HG02943 (cell line): ENCODE measurements around the gene OVCA2.

ENCODE experiments used
- ATAC-seq: cut with Tn5 transposase; IDR thresholded peaks from one replicate; pipeline ENCODE4 v1.9.1; 2021; ENCODE audit warnings: mild to moderate bottlenecking, low read depth, moderate library complexity; ENCODE audit not compliant: unreplicated experiment

The OVCA2 gene

DNA sequence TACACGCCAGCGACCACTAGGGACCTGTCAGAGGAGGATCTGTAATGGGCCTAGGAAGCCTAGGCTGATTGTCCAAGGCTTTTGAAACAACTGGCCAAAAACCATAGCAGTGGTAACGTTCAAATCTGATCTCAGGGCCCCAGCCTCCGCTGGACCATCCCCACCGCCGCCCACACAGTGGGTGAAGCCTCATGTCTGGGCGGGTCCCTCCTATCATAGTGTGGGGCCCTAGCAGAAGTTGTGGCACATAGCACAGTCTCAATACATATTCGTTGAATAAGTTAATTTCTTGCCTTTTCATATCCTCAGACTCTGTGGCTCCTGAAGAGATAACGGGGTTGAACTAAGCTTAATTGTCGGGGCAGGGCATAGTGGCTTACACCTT is 11.1 kb upstream of the OVCA2 start:
- ATAC-seq, result no peak

- no peak for ATAC-seq
Observed at GRCh38 chr17:2033153-2033552, 8.7 kb upstream of the OVCA2 start.

- ATAC-seq, result no peak
Observed at GRCh38 chr17:2034157-2034556, 7.7 kb upstream of the OVCA2 start.

DNA sequence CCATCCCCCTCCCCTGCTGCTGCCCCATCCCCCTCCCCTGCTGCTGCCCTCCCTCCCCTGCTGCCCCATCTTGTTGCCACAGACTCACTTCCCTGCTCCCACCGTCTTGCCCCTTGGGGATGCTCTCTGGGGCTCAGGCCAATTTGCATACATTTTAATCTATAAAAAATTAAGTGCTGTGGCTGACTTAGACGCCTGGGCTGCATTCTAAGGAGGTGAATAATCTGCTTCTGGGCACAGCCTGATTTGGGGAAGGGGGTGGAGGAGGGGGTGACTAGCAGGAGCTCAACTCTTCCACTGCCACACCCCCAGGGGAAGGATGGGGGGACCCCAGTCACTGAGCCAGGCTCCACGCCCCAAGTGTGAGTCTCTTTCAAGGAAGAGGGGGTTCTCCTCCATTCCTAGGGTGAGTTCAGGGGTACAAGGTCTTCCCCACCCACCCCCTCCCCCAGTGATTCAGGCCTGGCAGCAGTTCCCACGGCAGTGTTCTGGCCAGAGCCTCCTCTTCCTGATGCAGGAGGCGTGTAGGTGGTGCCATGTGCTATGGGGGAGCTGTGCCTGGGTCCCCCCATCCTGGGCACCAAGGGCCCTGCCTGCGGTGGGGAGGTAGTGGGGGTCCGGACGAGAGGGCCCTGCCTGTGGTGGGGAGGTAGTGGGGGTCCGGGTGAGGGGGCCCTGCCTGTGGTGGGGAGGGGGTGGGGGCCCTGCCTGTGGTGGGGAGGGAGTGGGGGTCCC is 6.8 kb upstream of the OVCA2 start:
- ATAC-seq, result no peak

DNA sequence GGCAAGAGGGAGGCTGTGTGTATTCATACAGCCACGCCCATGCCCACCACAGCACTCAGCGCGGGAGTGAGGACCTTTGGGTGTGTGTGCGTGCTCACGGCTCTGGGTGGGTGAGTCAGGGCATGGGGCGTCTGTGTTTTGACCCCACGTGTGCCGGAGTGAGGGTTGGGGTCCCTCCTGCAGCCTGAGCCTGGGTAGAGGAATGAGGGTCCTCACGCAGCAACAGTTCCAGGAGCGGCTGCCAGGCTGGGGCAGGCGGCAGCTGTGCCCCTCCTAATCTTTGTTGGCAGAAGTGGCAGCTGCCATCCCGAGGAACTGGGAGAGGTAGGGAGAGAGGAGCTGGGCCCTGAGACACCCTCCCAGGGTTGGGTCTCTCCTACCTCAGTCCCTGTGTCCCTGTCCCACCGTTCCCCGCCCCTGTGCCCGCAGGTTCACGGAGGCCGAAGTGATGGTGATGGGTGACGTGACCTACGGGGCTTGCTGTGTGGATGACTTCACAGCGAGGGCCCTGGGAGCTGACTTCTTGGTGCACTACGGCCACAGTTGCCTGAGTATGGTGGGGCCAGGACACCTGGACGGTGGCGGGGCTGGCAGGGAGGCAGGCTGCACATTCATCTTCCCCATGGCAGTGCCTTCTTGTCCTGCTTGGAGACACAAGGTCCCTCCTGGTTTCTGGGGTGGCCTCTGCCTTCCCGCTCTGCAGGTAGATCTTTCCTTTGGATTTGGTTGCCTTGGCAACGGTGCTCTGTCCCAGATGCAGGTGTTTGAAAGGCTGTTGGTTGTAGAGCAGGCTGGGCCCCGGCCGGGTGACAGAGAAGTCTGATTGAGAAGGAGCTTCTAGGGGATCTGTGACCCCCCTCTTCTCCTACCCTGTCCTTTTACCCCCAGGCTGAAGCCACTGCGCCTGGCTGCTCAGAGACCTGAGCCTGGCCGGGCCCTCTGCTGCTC is 6.0 kb upstream of the OVCA2 start:
- ATAC-seq, result no peak

- no peak for ATAC-seq
Observed at GRCh38 chr17:2037155-2037554, 4.7 kb upstream of the OVCA2 start.

DNA sequence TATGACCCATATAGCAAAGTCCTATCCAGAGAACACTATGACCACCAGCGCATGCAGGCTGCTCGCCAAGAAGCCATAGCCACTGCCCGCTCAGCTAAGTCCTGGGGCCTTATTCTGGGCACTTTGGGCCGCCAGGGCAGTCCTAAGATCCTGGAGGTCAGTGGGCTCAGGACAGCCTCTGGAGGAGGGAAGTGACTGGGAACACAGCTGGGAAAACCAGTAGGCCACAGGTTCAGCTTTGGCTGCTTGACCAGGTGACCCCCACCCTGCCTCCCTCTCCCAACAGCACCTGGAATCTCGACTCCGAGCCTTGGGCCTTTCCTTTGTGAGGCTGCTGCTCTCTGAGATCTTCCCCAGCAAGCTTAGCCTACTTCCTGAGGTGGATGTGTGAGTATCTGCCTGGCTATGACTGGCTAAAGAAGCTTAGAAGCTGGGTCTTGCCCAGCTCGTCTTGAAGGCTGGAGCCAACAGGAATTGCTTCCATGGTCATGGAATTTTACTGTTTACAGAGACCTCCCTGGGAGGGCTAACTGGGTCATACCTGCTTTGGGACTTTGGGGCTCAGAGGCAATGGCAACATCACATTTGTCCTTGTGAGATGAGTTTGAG is 1.5 kb upstream of the OVCA2 start:
- ATAC-seq, result no peak

GRCh38 chr17:2040942-2041560 is 771 bp upstream of the OVCA2 start:
- no peak for ATAC-seq

- ATAC-seq, result no peak
Observed at GRCh38 chr17:2042390-2042847, 597 bp downstream of the OVCA2 start.

GRCh38 chr17:2042933-2043332 is 1.1 kb downstream of the OVCA2 start:
- ATAC-seq, result no peak

DNA sequence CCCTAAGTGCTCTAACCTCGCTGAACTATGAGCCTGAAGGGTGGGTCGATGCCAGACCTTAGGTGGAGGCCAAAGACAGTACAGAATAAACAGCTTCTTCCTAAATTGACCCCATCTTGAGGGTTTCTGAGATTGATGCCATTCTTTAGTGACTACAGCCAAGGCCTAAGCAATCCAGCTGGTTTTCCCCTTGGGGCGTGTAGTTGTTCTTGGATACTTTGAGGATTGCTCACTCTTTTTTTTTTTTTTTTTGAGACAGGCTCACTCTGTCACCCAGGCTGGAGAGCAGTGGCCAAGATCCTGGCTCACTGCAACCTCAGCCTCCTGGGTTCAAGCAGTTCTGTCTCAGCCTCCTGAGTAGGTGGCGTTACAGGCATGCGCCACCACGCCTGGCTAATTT is 2.0 kb downstream of the OVCA2 start:
- ATAC-seq, result no peak

- ATAC-seq, result no peak
Observed at GRCh38 chr17:2044263-2044894, 2.6 kb downstream of the OVCA2 start.

DNA sequence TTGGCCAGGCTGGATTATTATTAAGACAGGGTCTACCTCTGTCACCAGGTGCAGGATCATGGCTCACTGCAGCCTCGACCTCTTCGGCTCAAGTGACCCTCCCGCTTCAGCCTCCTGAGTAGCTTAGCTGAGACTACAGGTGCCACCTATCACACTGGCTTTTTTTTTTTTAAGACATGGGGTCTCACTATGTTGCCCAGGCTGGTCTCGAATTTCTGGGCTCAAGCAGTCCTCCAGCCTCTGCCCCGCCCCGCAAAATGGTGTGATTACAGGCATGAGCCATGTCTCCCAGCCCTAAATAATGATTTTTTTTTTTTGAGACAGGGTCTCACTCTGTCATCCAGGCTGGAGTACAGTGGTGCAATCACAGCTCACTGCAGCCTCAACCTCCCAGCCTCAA is 5.8 kb downstream of the OVCA2 start:
- ATAC-seq, result no peak

- ATAC-seq, result no peak
Observed at GRCh38 chr17:2048805-2049204, 7.0 kb downstream of the OVCA2 start.

DNA sequence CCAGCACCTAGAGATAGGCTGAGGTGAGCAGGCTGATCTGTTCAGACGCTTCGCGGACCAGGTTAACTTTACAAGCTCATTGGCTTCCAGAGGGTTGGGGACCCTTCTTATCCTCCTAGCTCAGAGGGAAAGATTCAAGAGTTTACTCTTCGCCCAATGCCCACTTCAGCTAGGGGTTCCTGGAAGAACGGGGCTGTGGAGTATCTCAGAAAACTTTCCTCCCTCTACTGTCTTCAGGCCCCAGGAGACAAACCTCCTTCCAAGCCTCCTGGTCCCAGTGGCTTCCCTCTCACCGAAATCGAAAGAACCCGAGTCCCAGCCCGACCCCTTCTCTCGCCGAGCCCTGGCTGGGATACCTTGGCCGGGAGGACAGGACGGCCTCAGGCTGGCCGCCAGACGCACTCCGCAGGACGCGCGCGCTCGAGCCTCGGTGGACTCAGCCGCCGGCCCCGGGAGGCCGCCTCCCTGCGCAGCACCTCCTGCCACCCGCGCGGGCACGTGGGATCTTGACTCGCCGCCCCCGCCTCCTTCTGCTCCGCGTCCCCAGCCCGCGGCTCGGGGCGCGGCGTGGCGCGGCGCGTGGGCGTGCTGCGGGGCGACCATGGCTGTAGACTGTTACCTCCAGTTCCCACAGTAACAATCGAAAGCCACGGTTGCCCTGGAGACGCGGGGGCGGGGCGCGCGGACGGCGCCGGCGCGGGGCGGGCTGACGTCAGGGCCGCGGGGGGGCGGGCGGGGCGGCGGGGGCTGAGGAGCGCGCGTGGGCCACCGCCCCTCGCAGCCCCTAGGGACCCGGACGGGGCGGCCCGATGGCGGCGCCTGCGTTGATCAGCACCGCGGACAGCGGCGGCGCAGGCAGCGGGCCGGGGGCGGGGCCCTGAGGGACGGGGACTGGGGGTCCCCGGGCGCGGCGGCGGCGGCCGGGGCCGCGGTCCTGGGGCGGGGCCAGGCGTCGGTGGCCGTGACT is 7.8 kb downstream of the OVCA2 start:
- ATAC-seq, result peak; percentile 44

DNA sequence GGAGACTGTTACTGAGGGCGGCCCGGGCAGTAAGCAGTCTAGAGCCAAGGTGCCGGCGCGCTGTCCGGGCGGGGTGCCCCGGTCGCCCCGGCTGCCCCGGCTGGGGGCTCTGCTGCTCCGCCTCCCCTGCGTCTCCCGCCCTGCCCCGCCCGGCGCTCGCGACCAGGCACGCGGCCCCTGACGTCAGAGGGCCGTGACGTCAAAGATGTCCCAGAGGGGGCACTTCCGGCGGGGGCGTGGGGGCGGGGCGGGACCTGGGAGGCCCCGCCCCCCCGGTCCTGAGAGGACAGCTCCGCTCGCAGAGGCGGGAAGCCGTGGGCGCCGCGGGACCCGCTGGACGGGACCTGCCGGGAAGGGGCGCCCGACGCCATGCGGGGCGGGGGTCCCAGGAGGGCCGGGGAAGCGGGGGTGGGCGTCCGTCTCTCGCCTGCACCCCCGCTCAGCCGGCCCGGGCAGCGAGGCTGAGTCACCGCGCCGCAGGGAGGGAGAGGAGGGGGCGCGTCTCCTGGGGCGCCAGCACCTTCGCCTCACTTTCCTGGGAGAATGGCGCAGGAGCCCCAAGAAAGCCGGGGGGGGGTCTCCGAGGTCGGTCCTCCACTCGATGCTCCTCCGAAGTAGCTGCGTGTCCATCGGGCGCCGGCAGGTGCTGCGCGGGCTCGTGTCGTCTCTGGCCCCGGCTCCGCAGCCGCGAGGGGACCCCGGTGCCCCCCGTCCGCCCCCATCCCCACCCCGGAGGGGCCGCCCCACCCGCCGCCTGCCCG is 8.7 kb downstream of the OVCA2 start:
- ATAC-seq, result peak; percentile 16

DNA sequence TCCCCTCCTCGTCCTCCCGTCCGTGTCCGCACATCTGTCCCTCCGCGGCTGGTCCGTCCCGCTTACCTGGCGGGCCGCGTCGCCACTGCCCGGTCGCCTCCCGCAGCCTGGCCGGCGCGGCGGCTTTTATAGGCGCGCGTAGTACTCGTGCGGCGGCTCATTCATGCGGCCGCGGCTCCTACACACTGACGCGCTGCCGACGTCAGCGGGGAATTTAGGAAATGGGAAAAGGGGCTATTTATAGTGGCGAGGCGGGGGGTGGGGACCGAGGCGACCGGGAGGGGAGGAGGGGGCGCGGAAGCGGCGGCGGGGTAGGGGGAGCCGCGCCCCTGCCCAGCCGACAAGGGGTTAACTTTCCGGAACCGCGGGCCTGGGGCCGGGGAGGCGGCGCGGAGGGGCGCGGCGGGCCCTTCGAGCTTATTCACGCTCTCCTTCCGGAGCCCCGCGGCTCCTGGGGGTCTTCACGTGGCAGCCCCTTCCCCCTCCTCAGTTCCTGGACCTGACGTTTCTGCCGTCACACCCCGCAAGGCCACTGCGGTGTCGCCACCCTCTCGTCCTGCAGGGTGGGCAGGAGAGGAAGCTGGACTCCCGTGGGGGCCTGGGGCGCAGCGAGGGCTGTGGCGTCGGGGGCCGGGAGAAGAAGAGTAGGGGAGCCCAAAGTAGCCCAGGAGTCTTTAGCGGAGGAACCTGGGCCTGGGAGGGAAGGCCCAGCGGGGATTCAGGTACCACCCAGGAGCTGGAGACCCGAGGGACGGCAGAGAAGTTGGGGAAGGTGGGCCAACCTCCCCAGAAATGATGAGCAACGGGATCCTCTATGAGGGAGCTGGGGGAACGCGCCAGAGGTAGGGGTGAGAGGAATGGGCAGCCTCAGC is 9.5 kb downstream of the OVCA2 start:
- no peak for ATAC-seq
